ENCODE measurements around the gene KCTD19.
A peak's percentile ranks its signal among the peaks of the same experiment; 100 is the strongest.

The KCTD19 gene

GRCh38 chr16:67291461-67291860 lies 35.1 kb downstream of the KCTD19 start:
- ATAC-seq: no peak
- TF ChIP-seq ISL1 (CRISPR knock-in tag; IDR thresholded peaks at IDR 0.05) (no peak), TOX (CRISPR knock-in tag; IDR thresholded peaks at IDR 0.05; ENCODE audit: borderline replicate concordance) (no peak), ZNF565 (CRISPR knock-in tag; conservative IDR thresholded peaks at IDR 0.05; ENCODE audit: low read depth) (no peak), CSDC2 (CRISPR knock-in tag; IDR thresholded peaks at IDR 0.05) (no peak), TSHZ2 (CRISPR knock-in tag; IDR thresholded peaks at IDR 0.05) (no peak)

GRCh38 chr16:67287960-67288359 lies 38.6 kb downstream of the KCTD19 start:
- no peak for ATAC-seq
- TF ChIP-seq ARNTL (CRISPR knock-in tag; IDR thresholded peaks at IDR 0.05; ENCODE audit: borderline replicate concordance, low read depth) (no peak), PATZ1 (CRISPR knock-in tag; IDR thresholded peaks at IDR 0.05; ENCODE audit: borderline replicate concordance) (no peak), OSR1 (CRISPR knock-in tag; IDR thresholded peaks at IDR 0.05) (no peak), TCF4 (CRISPR knock-in tag; IDR thresholded peaks at IDR 0.05; ENCODE audit: borderline replicate concordance) (no peak), POU6F1 (CRISPR knock-in tag; IDR thresholded peaks at IDR 0.05; ENCODE audit: borderline replicate concordance, low read depth) (no peak), ISL1 (CRISPR knock-in tag; IDR thresholded peaks at IDR 0.05) (no peak), ZNF8 (CRISPR knock-in tag; IDR thresholded peaks at IDR 0.05) (no peak), ZNF565 (CRISPR knock-in tag; conservative IDR thresholded peaks at IDR 0.05; ENCODE audit: low read depth) (no peak), TSHZ2 (CRISPR knock-in tag; IDR thresholded peaks at IDR 0.05) (no peak), BACH2 (CRISPR knock-in tag; IDR thresholded peaks at IDR 0.05; ENCODE audit: borderline replicate concordance) (no peak), ZFP3 (CRISPR knock-in tag; IDR thresholded peaks at IDR 0.05) (no peak), RARB (CRISPR knock-in tag; IDR thresholded peaks at IDR 0.05) (no peak), CSDC2 (CRISPR knock-in tag; IDR thresholded peaks at IDR 0.05) (no peak)

- no peak for TF ChIP-seq SNAI2 (CRISPR knock-in tag; IDR thresholded peaks at IDR 0.05)
- ATAC-seq: no peak
These were observed 39.9 kb downstream of the KCTD19 start for GRCh38 chr16:67286441-67287235.

- no peak for TF ChIP-seq CSDC2 (CRISPR knock-in tag; IDR thresholded peaks at IDR 0.05)
- no peak for TF ChIP-seq ZNF565 (CRISPR knock-in tag; conservative IDR thresholded peaks at IDR 0.05; ENCODE audit: low read depth)
- TF ChIP-seq POU6F1 (CRISPR knock-in tag; IDR thresholded peaks at IDR 0.05; ENCODE audit: borderline replicate concordance, low read depth): no peak
- no peak for TF ChIP-seq TOX (CRISPR knock-in tag; IDR thresholded peaks at IDR 0.05; ENCODE audit: borderline replicate concordance)
- no peak for TF ChIP-seq ZC3H10 (CRISPR knock-in tag; IDR thresholded peaks at IDR 0.05)
- no peak for TF ChIP-seq CREB5 (CRISPR knock-in tag; IDR thresholded peaks at IDR 0.05; ENCODE audit: low read depth)
- TF ChIP-seq GLIS3 (CRISPR knock-in tag; IDR thresholded peaks at IDR 0.05): no peak
- TF ChIP-seq OSR1 (CRISPR knock-in tag; IDR thresholded peaks at IDR 0.05): no peak
- no peak for TF ChIP-seq ISL1 (CRISPR knock-in tag; IDR thresholded peaks at IDR 0.05)
- ATAC-seq: peak; percentile 64
These were observed 41.6 kb downstream of the KCTD19 start for GRCh38 chr16:67284699-67285646.

Data from SK-N-SH treated with all-trans-retinoic acid at 6 μM for 48 hours (cell line).